ENCODE results near the gene ADCYAP1R1.

The ADCYAP1R1 gene

GRCh38 chr7:31083210-31083786, 31.2 kb downstream of the ADCYAP1R1 start:
- DNase-seq (ENCODE audit: low read depth, low spot score): no peak

GRCh38 chr7:31084226-31084625, 32.1 kb downstream of the ADCYAP1R1 start:
- DNase-seq (ENCODE audit: low read depth, low spot score): no peak

GRCh38 chr7:31087351-31087750, 35.2 kb downstream of the ADCYAP1R1 start:
- no peak for DNase-seq (ENCODE audit: low read depth, low spot score)

- DNase-seq (ENCODE audit: low read depth, low spot score): no peak
These were observed 39.9 kb downstream of the ADCYAP1R1 start for GRCh38 chr7:31091924-31092434.

- no peak for DNase-seq (ENCODE audit: low read depth, low spot score)
These were observed 40.5 kb downstream of the ADCYAP1R1 start for GRCh38 chr7:31092606-31093005.

- DNase-seq (ENCODE audit: low read depth, low spot score): no peak
These were observed 41.2 kb downstream of the ADCYAP1R1 start for GRCh38 chr7:31093282-31093681.

- no peak for DNase-seq (ENCODE audit: low read depth, low spot score)
These were observed 42.2 kb downstream of the ADCYAP1R1 start for GRCh38 chr7:31094271-31094670.

- DNase-seq (ENCODE audit: low read depth, low spot score): no peak
These were observed 43.4 kb downstream of the ADCYAP1R1 start for GRCh38 chr7:31095286-31096197.

GRCh38 chr7:31096198-31096876, 44.2 kb downstream of the ADCYAP1R1 start:
- DNase-seq (ENCODE audit: low read depth, low spot score): no peak

GRCh38 chr7:31096877-31097258, 44.8 kb downstream of the ADCYAP1R1 start:
- DNase-seq (ENCODE audit: low read depth, low spot score): no peak

GRCh38 chr7:31098642-31099360, 46.7 kb downstream of the ADCYAP1R1 start:
- DNase-seq (ENCODE audit: low read depth, low spot score): no peak

- DNase-seq (ENCODE audit: low read depth, low spot score): no peak
These were observed 47.6 kb downstream of the ADCYAP1R1 start for GRCh38 chr7:31099451-31100444.

- peak; percentile 63 for DNase-seq (ENCODE audit: low read depth, low spot score)
These were observed 48.3 kb downstream of the ADCYAP1R1 start for GRCh38 chr7:31100445-31100844.

- DNase-seq (ENCODE audit: low read depth, low spot score): no peak
These were observed 48.8 kb downstream of the ADCYAP1R1 start for GRCh38 chr7:31100871-31101270.

- no peak for DNase-seq (ENCODE audit: low read depth, low spot score)
These were observed 49.4 kb downstream of the ADCYAP1R1 start for GRCh38 chr7:31101544-31101943.

GRCh38 chr7:31102151-31102972, 50.3 kb downstream of the ADCYAP1R1 start:
- no peak for DNase-seq (ENCODE audit: low read depth, low spot score)

GRCh38 chr7:31102973-31103850, 51.1 kb downstream of the ADCYAP1R1 start:
- no peak for DNase-seq (ENCODE audit: low read depth, low spot score)
